Caco-2 (cell line): ENCODE measurements around the gene NPTN. TPM values are rescaled to one million over a fixed set of nuclear protein-coding genes. Genes with fewer than 3 reads are reported as not detected.

ENCODE experiments used
- Bru-seq: library from RNA; stranded (reverse); fragments of 400-500 nt; gene quantifications from one replicate; lab custom pipeline; 2021; lab: Mats Ljungman, UMichigan
- BruChase-seq, 2 experiments: library from RNA; stranded (reverse); fragments of 400-500 nt; gene quantifications; one replicate each; lab custom pipeline; 2021; lab: Mats Ljungman, UMichigan
- BruUV-seq: library from RNA; stranded (reverse); fragments of 400-500 nt; replicated peaks from 2 replicates; lab custom pipeline; 2021; lab: Mats Ljungman, UMichigan
- CTCF ChIA-PET: fragments of 300-600 bp; sonication (Branson Sonifier 250); formaldehyde crosslinking; loops from one replicate; lab custom pipeline; 2022; ENCODE audit warnings: antibody characterized with exemption; lab: Charles Lee
- POLR2A ChIA-PET: fragments of 300-600 bp; sonication (Branson Sonifier 250); formaldehyde crosslinking; loops from one replicate; lab custom pipeline; 2022; ENCODE audit warnings: antibody characterized with exemption; lab: Charles Lee
- DNase-seq, 2 experiments: peaks; one replicate each; pipeline versions ENCODE4 v3.0.0 to v3.0.0-alpha.2; 2020 to 2022
- H3K27me3 ChIP-seq: replicated peaks from 2 replicates; pipeline ENCODE4 v1.6.0; 2011; ENCODE audit warnings: low read length; ENCODE audit not compliant: control insufficient read depth, insufficient read depth
- H3K36me3 ChIP-seq: 2 replicates; pipeline ENCODE4 v1.5.1; 2011; ENCODE audit warnings: low read length; ENCODE audit not compliant: control insufficient read depth, insufficient read depth
- H3K4me1 ChIP-seq: fragments of 250-450 bp; sonication (Bioruptor Pico); 2 replicates; pipeline ENCODE4 v1.5.1; 2020; ENCODE audit warnings: mild to moderate bottlenecking
- H3K4me3 ChIP-seq: 2 replicates; pipeline ENCODE4 v1.5.1; 2011; ENCODE audit warnings: low read depth, mild to moderate bottlenecking, control low read depth, low read length
- H3K9me3 ChIP-seq: fragments of 250-450 bp; sonication (Bioruptor Pico); 2 replicates; pipeline ENCODE4 v1.5.1; 2020; ENCODE audit warnings: mild to moderate bottlenecking, moderate library complexity
- H3K27ac Mint-ChIP-seq: one replicate; pipeline ENCODE4 v1.8.0; 2022; ENCODE audit warnings: mixed read lengths; ENCODE audit not compliant: unreplicated experiment
- H3K27me3 Mint-ChIP-seq: one replicate; pipeline ENCODE4 v1.8.0; 2022; ENCODE audit warnings: mixed read lengths; ENCODE audit not compliant: insufficient read depth, unreplicated experiment
- H3K36me3 Mint-ChIP-seq: one replicate; pipeline ENCODE4 v1.8.0; 2022; ENCODE audit warnings: mild to moderate bottlenecking, mixed read lengths; ENCODE audit not compliant: insufficient read depth, unreplicated experiment
- H3K4me1 Mint-ChIP-seq: one replicate; pipeline ENCODE4 v1.8.0; 2022; ENCODE audit warnings: low read depth, mixed read lengths; ENCODE audit not compliant: unreplicated experiment
- H3K4me3 Mint-ChIP-seq: one replicate; pipeline ENCODE4 v1.8.0; 2022; ENCODE audit warnings: mild to moderate bottlenecking, moderate library complexity, mixed read lengths; ENCODE audit not compliant: unreplicated experiment
- H3K9me3 Mint-ChIP-seq: one replicate; pipeline ENCODE4 v1.8.0; 2022; ENCODE audit warnings: mixed read lengths; ENCODE audit not compliant: unreplicated experiment
- CTCF ChIP-seq, 2 experiments: fragments of 200-600 bp in 1 of 2; IDR thresholded peaks; 1 replicate in 1 of 2; 2 replicates in 1 of 2; pipeline versions ENCODE4 v1.5.1 to v1.8.0; 2011 to 2022; ENCODE audit warnings: antibody characterized with exemption in 1 of 2, control low read depth in 1 of 2, inconsistent platforms in 1 of 2, low read depth in 1 of 2, low read length in 1 of 2, mild to moderate bottlenecking in 1 of 2, moderate library complexity in 1 of 2; ENCODE audit not compliant: insufficient read depth in 1 of 2, severe bottlenecking in 1 of 2, unreplicated experiment in 1 of 2
- intact Hi-C: fragments of 100-400 bp; cut with micrococcal nuclease; formaldehyde crosslinking; loops from one replicate; pipeline ENCODE4 v1.10.0; 2022; ENCODE audit not compliant: unreplicated experiment
- long read RNA-seq: library from polyadenylated mRNA; stranded (forward); transcript quantifications from one replicate; pipeline ENCODE4 v2.0.0, GENCODE V29; 2022
- total RNA-seq: library from RNA; stranded (reverse); gene quantifications from 2 replicates; pipeline ENCODE4 v1.2.3, GENCODE V29; 2022

NPTN gene
- total RNA-seq = 124 TPM in 2 replicates
- percentile 89 among the genes with signal in this experiment for Bru-seq, nascent RNA
- BruChase-seq, experiment 1, labeled RNA remaining after a 2-hour chase = percentile 85 among the genes with signal in this experiment
- percentile 88 among the genes with signal in this experiment for BruChase-seq, experiment 2, labeled RNA remaining after a 6-hour chase
- long read RNA-seq, transcript NPTN-209 (6 exons, 858 nt) = minor isoform, 10 of 408 reads
- long read RNA-seq, transcript NPTN-202 (8 exons, 2,817 nt) = major isoform, 339 of 408 reads
- long read RNA-seq, partial matches to known transcripts = 32 of 408 reads
- long read RNA-seq, other reads (novel, unspliced or antisense) = 22 of 408 reads

GRCh38 chr15:73633111-73633990 lies at the start of gene NPTN:
TSS of gene NPTN (minus strand) at chr15:73633389. CDS start at chr15:73633215, 174 bp downstream.
- POLR2A ChIA-PET = interaction anchor here (1.0 to 1.3 kb wide), 2 partner anchors 67 to 83 kb away, joined by 3 to 4 read pairs; no protein-coding TSS in a partner anchor
- Histone ChIP-seq H3K9me3 (no peaks in the 10 kb centered on the region), H3K27me3 (no peaks in the 10 kb centered on the region), H3K36me3 (no peaks in the 10 kb centered on the region), H3K4me1 (peaks cover 25% of the 10 kb centered on the region), H3K4me3 (peak within 1 kb of the TSS; percentile 98)
- Mint-ChIP-seq H3K36me3 (peaks cover 9% of the 10 kb centered on the region), H3K27ac (peak within 1 kb of the TSS; percentile 98), H3K4me1 (peaks cover 24% of the 10 kb centered on the region), H3K4me3 (peak within 1 kb of the TSS; percentile 79), H3K27me3 (peaks cover under 1% of the 10 kb centered on the region), H3K9me3 (no peaks in the 10 kb centered on the region)
- DNase-seq = peak; percentile 97 to 99
- peak in 1 of 2 experiments; percentile 15 for TF ChIP-seq CTCF (IDR thresholded peaks at IDR 0.05; ENCODE audit: insufficient read depth in 1 of 2, low read depth in 1 of 2, low read length in 1 of 2, severe bottlenecking in 1 of 2, unreplicated experiment in 1 of 2)
- BruUV-seq = TSS peak; percentile 98
- CTCF ChIA-PET = interaction anchor here (0.5 to 2.2 kb wide), 6 partner anchors 52 to 73 kb away, joined by 3 to 10 read pairs (median 4); no protein-coding TSS in a partner anchor
- intact Hi-C loops = loop anchor here (2.0 to 5.0 kb wide), 2 partner anchors 36 to 49 kb away; no protein-coding TSS in a partner anchor

GRCh38 chr15:73682600-73683090 lies 49.5 kb upstream of the NPTN start:
- CTCF ChIA-PET = interaction anchor here (1.5 to 2.1 kb wide), 2 partner anchors 17 to 46 kb away, joined by 8 to 14 read pairs; no protein-coding TSS in a partner anchor
- H3K4me3 ChIP-seq = no peak overlapping the region
- intact Hi-C loops = loop anchor here (1.0 to 2.0 kb wide), 2 partner anchors 18 to 50 kb away; partner anchors contain the start of gene NPTN

More at GRCh38 chr15:73682600-73683090, 49.5 kb upstream of the NPTN start:
- Histone ChIP-seq H3K36me3 (no peaks in the 10 kb centered on the region), H3K9me3 (no peaks in the 10 kb centered on the region), H3K27me3 (no peaks in the 10 kb centered on the region), H3K4me1 (peaks cover 13% of the 10 kb centered on the region)
- Mint-ChIP-seq H3K9me3 (no peaks in the 10 kb centered on the region), H3K4me1 (peaks cover 24% of the 10 kb centered on the region), H3K4me3 (no peak overlapping the region), H3K27ac (no peak overlapping the region), H3K36me3 (peaks cover 5% of the 10 kb centered on the region), H3K27me3 (no peaks in the 10 kb centered on the region)
- TF ChIP-seq CTCF (IDR thresholded peaks at IDR 0.05; ENCODE audit: insufficient read depth in 1 of 2, low read depth in 1 of 2, low read length in 1 of 2, severe bottlenecking in 1 of 2, unreplicated experiment in 1 of 2) = no peak
- POLR2A ChIA-PET = no interaction called here
- BruUV-seq = no TSS peak
- no peak for DNase-seq
